Subcutaneous adipose tissue (tissue), 4 donors: ENCODE data around the gene HAUS1. TPM values are rescaled to one million over a fixed set of nuclear protein-coding genes. Genes with fewer than 3 reads are reported as not detected.

Experiments used
- total RNA-seq, 4 donors: library from RNA; depleted of rRNA; stranded (reverse); fragments of >200 nt; gene quantifications; one replicate each; pipeline ENCODE4 v1.1.0, GENCODE V29; 2016
- TF ChIP-seq, protein P1 (sequence below): fragments of 450-650 bp; IDR thresholded peaks from one replicate; pipeline ENCODE4 v1.5.1; 2016; ENCODE audit warnings: low read depth, mild to moderate bottlenecking, control low read depth, antibody characterized with exemption, moderate library complexity

Gene HAUS1, protein sequence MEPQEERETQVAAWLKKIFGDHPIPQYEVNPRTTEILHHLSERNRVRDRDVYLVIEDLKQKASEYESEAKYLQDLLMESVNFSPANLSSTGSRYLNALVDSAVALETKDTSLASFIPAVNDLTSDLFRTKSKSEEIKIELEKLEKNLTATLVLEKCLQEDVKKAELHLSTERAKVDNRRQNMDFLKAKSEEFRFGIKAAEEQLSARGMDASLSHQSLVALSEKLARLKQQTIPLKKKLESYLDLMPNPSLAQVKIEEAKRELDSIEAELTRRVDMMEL
- total RNA-seq, result 10 to 100 TPM; 27.2 to 43.4 (median 33.5) TPM

DNA sequence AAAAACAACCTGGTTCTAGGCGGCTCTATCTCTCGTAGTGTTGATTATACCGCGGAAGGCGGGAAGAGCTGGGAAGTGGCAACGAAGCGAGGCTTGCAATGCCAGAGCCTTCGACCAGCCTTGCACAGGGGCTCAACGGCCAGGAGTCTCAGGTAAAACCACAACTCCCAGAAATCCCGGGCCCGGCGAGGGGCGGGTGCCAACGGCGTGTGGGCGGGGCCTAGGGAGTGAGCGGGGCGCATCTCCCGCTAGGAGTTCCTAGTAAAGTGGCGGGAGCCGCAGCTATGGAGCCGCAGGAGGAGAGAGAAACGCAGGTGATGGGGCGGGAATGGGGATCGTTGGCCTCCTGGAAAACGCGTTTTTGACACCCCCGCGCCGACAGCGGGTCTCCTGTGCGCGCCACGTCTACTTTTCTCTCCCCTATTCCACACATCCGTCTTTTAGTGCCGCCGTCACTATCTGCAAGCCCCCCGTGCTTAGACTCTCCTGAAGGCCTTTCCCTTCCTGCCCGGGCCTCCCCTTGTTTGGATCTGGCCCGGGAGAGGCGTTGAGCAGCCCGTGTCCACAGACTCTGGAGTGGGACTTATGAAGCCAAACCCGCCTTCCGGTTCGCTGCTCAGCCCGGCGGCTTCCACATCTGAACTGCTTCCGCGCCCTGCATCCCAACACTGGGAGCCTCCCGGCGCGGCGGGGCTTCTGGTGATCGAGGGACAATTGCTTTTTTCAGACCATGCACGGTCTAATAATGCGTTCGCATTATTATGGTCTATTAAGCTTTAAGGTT is at the start of gene HAUS1:
TSS of gene HAUS1 (plus strand) at position 258 of the 784 bp plus-strand sequence. CDS start at position 285, 27 bp downstream.
- TF ChIP-seq, protein P1, sequence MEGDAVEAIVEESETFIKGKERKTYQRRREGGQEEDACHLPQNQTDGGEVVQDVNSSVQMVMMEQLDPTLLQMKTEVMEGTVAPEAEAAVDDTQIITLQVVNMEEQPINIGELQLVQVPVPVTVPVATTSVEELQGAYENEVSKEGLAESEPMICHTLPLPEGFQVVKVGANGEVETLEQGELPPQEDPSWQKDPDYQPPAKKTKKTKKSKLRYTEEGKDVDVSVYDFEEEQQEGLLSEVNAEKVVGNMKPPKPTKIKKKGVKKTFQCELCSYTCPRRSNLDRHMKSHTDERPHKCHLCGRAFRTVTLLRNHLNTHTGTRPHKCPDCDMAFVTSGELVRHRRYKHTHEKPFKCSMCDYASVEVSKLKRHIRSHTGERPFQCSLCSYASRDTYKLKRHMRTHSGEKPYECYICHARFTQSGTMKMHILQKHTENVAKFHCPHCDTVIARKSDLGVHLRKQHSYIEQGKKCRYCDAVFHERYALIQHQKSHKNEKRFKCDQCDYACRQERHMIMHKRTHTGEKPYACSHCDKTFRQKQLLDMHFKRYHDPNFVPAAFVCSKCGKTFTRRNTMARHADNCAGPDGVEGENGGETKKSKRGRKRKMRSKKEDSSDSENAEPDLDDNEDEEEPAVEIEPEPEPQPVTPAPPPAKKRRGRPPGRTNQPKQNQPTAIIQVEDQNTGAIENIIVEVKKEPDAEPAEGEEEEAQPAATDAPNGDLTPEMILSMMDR, result no peak

DNA sequence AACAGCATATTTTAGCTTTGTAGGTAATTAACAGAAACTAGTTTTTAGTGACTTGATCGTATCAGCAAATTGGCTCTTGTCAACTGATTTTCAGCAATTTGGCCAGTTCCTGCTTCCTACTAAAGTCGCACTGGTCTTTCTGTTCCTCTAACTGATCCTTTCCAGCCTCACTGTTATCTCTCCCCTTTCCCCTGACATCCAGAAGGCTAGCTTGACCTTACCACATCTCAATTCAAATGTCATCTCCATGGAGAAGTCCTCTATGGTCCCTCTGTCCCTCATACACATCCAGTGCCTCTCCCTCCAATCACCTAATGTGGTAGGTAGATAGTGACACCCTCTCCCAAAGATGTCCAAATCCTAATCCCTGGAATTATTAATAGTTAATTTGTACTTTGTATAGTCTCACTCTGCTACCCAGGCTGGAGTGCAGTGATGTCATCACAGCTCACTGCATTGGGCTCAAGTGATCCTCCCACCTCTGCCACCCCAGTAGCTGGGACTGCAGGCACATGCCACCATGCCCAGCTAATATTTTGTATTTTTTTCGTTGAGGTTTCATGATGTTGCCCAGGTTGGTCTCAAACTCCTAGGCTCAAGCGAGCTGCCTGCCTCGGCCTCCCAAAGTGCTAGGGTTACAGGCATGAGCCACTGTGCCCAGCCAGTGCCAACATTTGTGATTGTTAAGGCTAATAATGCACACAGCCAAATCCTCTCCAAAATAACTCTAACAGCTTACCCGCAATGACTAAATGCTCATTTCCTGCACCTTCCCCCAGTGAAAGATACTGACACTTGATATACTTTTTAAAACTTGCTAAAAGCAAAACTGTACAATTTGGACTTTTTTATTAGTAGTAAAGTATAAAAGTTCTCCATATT is 49.0 kb upstream of the HAUS1 start:
- TF ChIP-seq, protein P1, result no peak

DNA sequence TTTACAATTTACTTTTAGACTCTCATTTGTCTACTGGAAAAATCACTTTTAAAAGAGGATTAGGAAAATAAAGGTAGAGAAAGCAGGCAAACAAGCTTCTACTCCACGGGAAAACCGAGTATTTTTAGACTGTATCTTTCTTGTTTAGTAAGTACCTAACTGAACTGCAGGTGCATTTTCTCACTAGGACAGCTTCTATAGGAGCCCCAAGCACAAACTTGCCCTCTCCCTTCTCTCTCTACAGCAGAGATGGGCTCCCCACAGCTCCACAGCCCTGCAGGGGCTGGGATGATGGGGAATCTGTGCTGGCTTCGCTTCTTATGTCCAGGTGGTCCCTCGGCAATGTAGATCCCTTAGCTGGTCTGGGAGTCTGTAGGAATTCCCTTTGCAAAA is 48.4 kb upstream of the HAUS1 start:
- TF ChIP-seq, protein P1, result no peak

DNA sequence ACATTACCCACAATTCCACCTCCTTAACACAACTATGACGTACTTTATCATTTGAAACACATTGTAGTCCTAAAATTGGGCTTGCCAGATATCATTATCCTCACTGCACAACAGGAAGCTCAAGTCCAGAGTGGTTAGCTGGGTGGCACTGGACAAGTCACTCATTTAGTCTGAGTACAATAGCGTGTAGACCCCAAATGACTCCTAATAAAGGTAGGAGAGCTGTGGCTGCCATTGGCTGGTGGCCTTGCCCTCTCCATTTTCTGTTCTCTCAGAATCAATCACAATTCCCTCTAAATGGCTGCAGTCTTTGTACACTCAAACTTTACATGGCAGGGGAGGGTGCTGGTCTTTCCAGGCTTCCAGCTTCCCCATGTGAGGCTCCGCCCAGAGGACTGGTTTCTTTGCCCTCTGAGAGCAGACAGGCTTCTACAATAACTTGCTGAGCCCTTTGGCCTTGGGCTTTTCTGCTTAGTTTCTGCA is 43.8 kb upstream of the HAUS1 start:
- TF ChIP-seq, protein P1, result no peak

DNA sequence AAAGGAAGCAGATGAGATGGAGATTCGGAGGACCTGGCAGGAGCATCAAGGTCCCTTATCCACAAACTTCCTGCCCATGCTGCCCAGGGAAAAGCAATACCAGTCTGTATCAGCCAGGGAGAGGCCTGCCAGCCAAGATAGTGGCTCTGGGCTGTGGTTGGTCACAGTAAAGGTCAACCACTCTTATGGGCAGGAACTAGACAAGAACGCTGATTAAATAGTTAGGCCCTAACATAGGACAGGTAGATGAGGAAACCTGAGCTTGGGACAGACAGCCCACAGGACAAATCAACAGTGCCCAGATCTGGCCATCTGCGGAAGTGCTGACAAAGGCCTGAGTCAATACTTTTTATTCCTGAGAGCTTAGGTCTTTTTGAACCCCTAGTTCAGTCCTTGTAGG is 42.8 kb upstream of the HAUS1 start:
- TF ChIP-seq, protein P1, result no peak

DNA sequence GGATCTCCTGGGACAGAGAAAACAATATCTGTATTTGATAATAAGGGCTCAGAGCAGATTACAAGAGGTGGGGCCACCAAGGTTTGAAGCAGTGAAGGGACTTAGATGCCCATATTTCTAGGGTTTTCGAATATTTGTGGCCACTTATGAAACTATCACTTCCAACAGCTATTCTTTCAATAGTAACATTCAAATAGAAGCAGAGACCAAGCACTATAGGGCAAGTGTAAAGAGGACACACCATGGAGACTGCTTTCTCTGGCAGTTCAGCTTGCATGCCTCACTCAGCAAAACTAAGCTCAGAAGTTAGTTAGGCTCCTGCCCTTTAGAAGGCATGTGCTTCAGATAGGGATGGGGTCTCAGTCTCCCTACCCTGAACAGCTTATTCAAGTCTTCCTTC is 42.4 kb upstream of the HAUS1 start:
- TF ChIP-seq, protein P1, result no peak
